NT2/D1 (cell line): ENCODE measurements around the gene ZNF618.

Experiments
- YY1 ChIP-seq: IDR thresholded peaks from 2 replicates; pipeline ENCODE4 v1.6.1; 2011; ENCODE audit not compliant: insufficient read length, insufficient read depth
- ZNF274 ChIP-seq: IDR thresholded peaks from 2 replicates; pipeline ENCODE4 v1.6.1; 2011; ENCODE audit warnings: mild to moderate bottlenecking, low read depth, low read length

- no peak for TF ChIP-seq ZNF274
- TF ChIP-seq YY1 = no peak
These were observed 229.1 kb downstream of the ZNF618 start for GRCh38 chr9:114105236-114105635.
